ENCODE data around the gene MICA. TPM values are rescaled to one million over a fixed set of nuclear protein-coding genes. Genes with fewer than 3 reads are reported as not detected.
A peak's percentile ranks its signal among the peaks of the same experiment; 100 is the strongest.
"Not testable (repeated sequence)": the region's sequence is repeated elsewhere in the genome, so short reads cannot be mapped to it uniquely, and the experiment has no call there.

Gene MICA
- polyA plus RNA-seq (ENCODE audit: insufficient read length in 3 of 3), result 10 to 100 TPM in 2 of 3 donors, 1 to 10 TPM in 1; 7.0 to 11.8 (median 11.4) TPM
- long read RNA-seq, donor 1, partial matches to known transcripts, result 0 of 4 reads
- long read RNA-seq, donor 1, other reads (novel, unspliced or antisense), result 0 of 4 reads
- long read RNA-seq, donor 2, partial matches to known transcripts, result 0 of 3 reads
- long read RNA-seq, donor 2, other reads (novel, unspliced or antisense), result 0 of 3 reads
- long read RNA-seq, donor 3, partial matches to known transcripts, result 0 of 2 reads
- long read RNA-seq, donor 3, other reads (novel, unspliced or antisense), result 0 of 2 reads
- long read RNA-seq, donor 4, partial matches to known transcripts, result 0 of 5 reads
- long read RNA-seq, donor 4, other reads (novel, unspliced or antisense), result 0 of 5 reads
- long read RNA-seq, donor 5, result 0 reads
- long read RNA-seq, donor 6, partial matches to known transcripts, result 0 of 3 reads
- long read RNA-seq, donor 6, other reads (novel, unspliced or antisense), result 0 of 3 reads
- long read RNA-seq, donor 7, transcript MICA-209 (6 exons, 1,386 nt), result major isoform, 6 of 6 reads
- long read RNA-seq, donor 7, partial matches to known transcripts, result 0 of 6 reads
- long read RNA-seq, donor 7, other reads (novel, unspliced or antisense), result 0 of 6 reads
- long read RNA-seq, donor 8, result 0 reads
- long read RNA-seq, donor 9, partial matches to known transcripts, result 0 of 3 reads
- long read RNA-seq, donor 9, other reads (novel, unspliced or antisense), result 0 of 3 reads
- long read RNA-seq, donor 10, partial matches to known transcripts, result 0 of 3 reads
- long read RNA-seq, donor 10, other reads (novel, unspliced or antisense), result 0 of 3 reads
- long read RNA-seq, donor 11, partial matches to known transcripts, result 0 of 4 reads
- long read RNA-seq, donor 11, other reads (novel, unspliced or antisense), result 0 of 4 reads
- long read RNA-seq, donor 12, result 0 reads
- long read RNA-seq, donor 13, partial matches to known transcripts, result 0 of 1 reads
- long read RNA-seq, donor 13, other reads (novel, unspliced or antisense), result 0 of 1 reads
- long read RNA-seq, donor 14, transcript MICA-209 (6 exons, 1,386 nt), result major isoform, 7 of 7 reads
- long read RNA-seq, donor 14, partial matches to known transcripts, result 0 of 7 reads
- long read RNA-seq, donor 14, other reads (novel, unspliced or antisense), result 0 of 7 reads
- long read RNA-seq, donor 15, partial matches to known transcripts, result 6 of 7 reads
- long read RNA-seq, donor 15, other reads (novel, unspliced or antisense), result 0 of 7 reads
- long read RNA-seq, donor 16, partial matches to known transcripts, result 0 of 4 reads
- long read RNA-seq, donor 16, other reads (novel, unspliced or antisense), result 0 of 4 reads

GRCh38 chr6:31403283-31404060 lies at the start of gene MICA:
TSS of gene MICA (plus strand) at chr6:31403595. CDS start at chr6:31403633, 38 bp downstream.
- DNase-seq, result peak; percentile 87

GRCh38 chr6:31354158-31354863 lies 49.1 kb upstream of the MICA start:
- DNase-seq, result no peak

GRCh38 chr6:31354864-31355582 lies 48.4 kb upstream of the MICA start:
- DNase-seq, result no peak

- DNase-seq, result no peak
Observed at GRCh38 chr6:31355583-31355948, 47.8 kb upstream of the MICA start.

- DNase-seq, result peak; percentile 4
Observed at GRCh38 chr6:31356216-31356945, 47.0 kb upstream of the MICA start.

GRCh38 chr6:31356946-31357466 lies 46.4 kb upstream of the MICA start, which contains the start of gene HLA-B:
TSS of gene HLA-B (minus strand) at chr6:31357179. CDS start at chr6:31357158, 21 bp downstream.
- DNase-seq, result peak; percentile 67

- DNase-seq, result no peak
Observed at GRCh38 chr6:31357886-31358285, 45.5 kb upstream of the MICA start.

GRCh38 chr6:31358302-31358701 lies 45.1 kb upstream of the MICA start:
- DNase-seq, result no peak

GRCh38 chr6:31359581-31359980 lies 43.8 kb upstream of the MICA start:
- no peak for DNase-seq

GRCh38 chr6:31362751-31363150 lies 40.6 kb upstream of the MICA start:
- DNase-seq, result no peak

GRCh38 chr6:31363811-31364210 lies 39.6 kb upstream of the MICA start:
- DNase-seq, result no peak

- DNase-seq, result no peak
Observed at GRCh38 chr6:31365864-31366263, 37.5 kb upstream of the MICA start.

- peak; percentile 83 for DNase-seq
Observed at GRCh38 chr6:31366693-31367470, 36.5 kb upstream of the MICA start.

GRCh38 chr6:31368461-31368860 lies 34.9 kb upstream of the MICA start:
- no peak for DNase-seq

GRCh38 chr6:31374118-31374517 lies 29.3 kb upstream of the MICA start:
- not testable (repeated sequence) for DNase-seq

GRCh38 chr6:31375699-31376098 lies 27.7 kb upstream of the MICA start:
- no peak for DNase-seq

- DNase-seq, result no peak
Observed at GRCh38 chr6:31377029-31377428, 26.4 kb upstream of the MICA start.
